DND-41 (cell line): ENCODE measurements around the gene TMEM178B.

Source experiments
- EZH2 ChIP-seq: IDR thresholded peaks from 3 replicates; pipeline ENCODE4 v1.6.1; 2012; ENCODE audit warnings: borderline replicate concordance, low read depth, mild to moderate bottlenecking, moderate library complexity, low read length, inconsistent platforms; ENCODE audit not compliant: severe bottlenecking
- TF ChIP-seq, protein P1 (sequence below): IDR thresholded peaks from 2 replicates; pipeline ENCODE4 v1.5.1; 2012; ENCODE audit warnings: borderline replicate concordance, low read length, moderate library complexity, mild to moderate bottlenecking; ENCODE audit not compliant: poor library complexity, severe bottlenecking; ENCODE audit errors: extremely low read depth

DNA sequence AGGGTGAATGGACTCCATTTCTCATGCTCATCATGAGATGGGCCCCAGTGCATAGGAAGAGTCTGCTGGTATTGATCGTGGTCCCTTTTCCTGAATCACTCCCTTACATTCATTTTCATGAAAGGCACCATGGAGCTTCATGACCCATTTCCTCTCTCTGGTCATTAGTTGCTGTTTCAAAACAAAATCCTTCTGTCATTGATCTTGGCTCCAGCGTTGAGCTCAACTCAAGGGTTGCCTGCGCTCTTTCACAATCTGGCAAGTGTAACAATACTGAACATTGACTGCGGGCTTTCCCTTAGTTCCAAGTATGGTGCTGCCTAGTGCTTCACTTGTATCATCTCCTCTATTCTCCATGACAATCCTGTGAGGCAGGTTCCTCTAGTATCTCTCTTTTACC lies 197.6 kb downstream of the TMEM178B start:
- TF ChIP-seq, protein P1, sequence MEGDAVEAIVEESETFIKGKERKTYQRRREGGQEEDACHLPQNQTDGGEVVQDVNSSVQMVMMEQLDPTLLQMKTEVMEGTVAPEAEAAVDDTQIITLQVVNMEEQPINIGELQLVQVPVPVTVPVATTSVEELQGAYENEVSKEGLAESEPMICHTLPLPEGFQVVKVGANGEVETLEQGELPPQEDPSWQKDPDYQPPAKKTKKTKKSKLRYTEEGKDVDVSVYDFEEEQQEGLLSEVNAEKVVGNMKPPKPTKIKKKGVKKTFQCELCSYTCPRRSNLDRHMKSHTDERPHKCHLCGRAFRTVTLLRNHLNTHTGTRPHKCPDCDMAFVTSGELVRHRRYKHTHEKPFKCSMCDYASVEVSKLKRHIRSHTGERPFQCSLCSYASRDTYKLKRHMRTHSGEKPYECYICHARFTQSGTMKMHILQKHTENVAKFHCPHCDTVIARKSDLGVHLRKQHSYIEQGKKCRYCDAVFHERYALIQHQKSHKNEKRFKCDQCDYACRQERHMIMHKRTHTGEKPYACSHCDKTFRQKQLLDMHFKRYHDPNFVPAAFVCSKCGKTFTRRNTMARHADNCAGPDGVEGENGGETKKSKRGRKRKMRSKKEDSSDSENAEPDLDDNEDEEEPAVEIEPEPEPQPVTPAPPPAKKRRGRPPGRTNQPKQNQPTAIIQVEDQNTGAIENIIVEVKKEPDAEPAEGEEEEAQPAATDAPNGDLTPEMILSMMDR = no peak
- no peak for TF ChIP-seq EZH2
